K562 (cell line): ENCODE data around the gene ACAP3.

Experiments used
- CREB1 ChIP-seq, 2 experiments: sonication (generic) in 1 of 2; formaldehyde crosslinking in 1 of 2; IDR thresholded peaks; 2 replicates each; pipeline versions ENCODE4 v1.6.1 to v1.8.0; 2012 to 2022; ENCODE audit warnings: inconsistent platforms in 1 of 2, mild to moderate bottlenecking in 1 of 2, missing genetic modification reagents in 1 of 2, moderate library complexity in 1 of 2
- SIN3A ChIP-seq, 2 experiments: fragments of 150-350 bp in 1 of 2; IDR thresholded peaks; 2 replicates each; pipeline ENCODE4 v1.6.1; 2011 to 2016; ENCODE audit warnings: borderline replicate concordance in 2 of 2, low read depth in 2 of 2, low read length in 2 of 2, mild to moderate bottlenecking in 2 of 2, moderate library complexity in 2 of 2; ENCODE audit not compliant: control insufficient read depth in 1 of 2
- SPI1 ChIP-seq: IDR thresholded peaks from 2 replicates; pipeline ENCODE4 v1.6.1; 2011; ENCODE audit warnings: low read depth, low read length, control low read depth, borderline replicate concordance
- TF ChIP-seq, protein P1 (sequence below): IDR thresholded peaks from 2 replicates; pipeline ENCODE4 v1.6.1; 2012; ENCODE audit warnings: low read depth, low read length, improper control_type of control experiment, borderline replicate concordance
- TF ChIP-seq, protein P2 (sequence below), 3 experiments: IDR thresholded peaks in 2 of 3; conservative IDR thresholded peaks in 1 of 3; 2 replicates each; pipeline ENCODE4 v1.5.1; 2011 to 2012; ENCODE audit warnings: low read length in 3 of 3, mild to moderate bottlenecking in 3 of 3, control low read depth in 2 of 3, improper control_type of control experiment in 1 of 3, inconsistent platforms in 1 of 3, low read depth in 1 of 3, mixed read lengths in 1 of 3, moderate library complexity in 1 of 3; ENCODE audit not compliant: insufficient read depth in 2 of 3
- TF ChIP-seq, protein P3 (sequence below): fragments of 450-650 bp; IDR thresholded peaks from 2 replicates; pipeline ENCODE4 v1.6.1; 2016; ENCODE audit warnings: low read depth

DNA sequence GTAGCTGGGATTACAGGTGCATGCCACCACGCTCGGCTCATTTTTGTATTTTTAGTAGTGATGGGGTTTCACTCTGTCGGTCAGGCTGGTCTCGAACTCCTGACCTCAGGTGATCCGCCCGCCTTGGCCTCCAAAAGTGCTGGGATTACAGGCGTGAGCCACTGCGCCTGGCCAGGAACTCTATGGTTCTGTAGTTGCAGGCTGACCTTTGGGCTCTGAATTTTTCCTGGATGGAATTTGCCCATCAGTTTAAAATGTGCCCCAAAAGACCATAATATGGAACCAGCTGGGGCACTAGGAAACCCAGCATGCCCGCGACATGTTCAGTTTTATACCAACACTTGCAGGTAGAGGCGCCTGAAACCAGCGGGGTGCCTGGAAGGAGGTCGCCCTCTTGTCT, 29.1 kb downstream of the ACAP3 start:
- TF ChIP-seq, protein P1, sequence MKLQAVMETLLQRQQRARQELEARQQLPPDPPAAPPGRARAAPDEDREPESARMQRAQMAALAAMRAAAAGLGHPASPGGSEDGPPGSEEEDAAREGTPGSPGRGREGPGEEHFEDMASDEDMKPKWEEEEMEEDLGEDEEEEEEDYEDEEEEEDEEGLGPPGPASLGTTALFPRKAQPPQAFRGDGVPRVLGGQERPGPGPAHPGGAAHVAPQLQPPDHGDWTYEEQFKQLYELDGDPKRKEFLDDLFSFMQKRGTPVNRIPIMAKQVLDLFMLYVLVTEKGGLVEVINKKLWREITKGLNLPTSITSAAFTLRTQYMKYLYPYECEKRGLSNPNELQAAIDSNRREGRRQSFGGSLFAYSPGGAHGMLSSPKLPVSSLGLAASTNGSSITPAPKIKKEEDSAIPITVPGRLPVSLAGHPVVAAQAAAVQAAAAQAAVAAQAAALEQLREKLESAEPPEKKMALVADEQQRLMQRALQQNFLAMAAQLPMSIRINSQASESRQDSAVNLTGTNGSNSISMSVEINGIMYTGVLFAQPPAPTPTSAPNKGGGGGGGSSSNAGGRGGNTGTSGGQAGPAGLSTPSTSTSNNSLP, result no peak
- no peak for TF ChIP-seq CREB1 (IDR thresholded peaks at IDR 0.05)
- no peak for TF ChIP-seq CREB1 (CRISPR knock-in tag; IDR thresholded peaks at IDR 0.05)
- TF ChIP-seq, protein P2, sequence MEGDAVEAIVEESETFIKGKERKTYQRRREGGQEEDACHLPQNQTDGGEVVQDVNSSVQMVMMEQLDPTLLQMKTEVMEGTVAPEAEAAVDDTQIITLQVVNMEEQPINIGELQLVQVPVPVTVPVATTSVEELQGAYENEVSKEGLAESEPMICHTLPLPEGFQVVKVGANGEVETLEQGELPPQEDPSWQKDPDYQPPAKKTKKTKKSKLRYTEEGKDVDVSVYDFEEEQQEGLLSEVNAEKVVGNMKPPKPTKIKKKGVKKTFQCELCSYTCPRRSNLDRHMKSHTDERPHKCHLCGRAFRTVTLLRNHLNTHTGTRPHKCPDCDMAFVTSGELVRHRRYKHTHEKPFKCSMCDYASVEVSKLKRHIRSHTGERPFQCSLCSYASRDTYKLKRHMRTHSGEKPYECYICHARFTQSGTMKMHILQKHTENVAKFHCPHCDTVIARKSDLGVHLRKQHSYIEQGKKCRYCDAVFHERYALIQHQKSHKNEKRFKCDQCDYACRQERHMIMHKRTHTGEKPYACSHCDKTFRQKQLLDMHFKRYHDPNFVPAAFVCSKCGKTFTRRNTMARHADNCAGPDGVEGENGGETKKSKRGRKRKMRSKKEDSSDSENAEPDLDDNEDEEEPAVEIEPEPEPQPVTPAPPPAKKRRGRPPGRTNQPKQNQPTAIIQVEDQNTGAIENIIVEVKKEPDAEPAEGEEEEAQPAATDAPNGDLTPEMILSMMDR (IDR thresholded peaks at IDR 0.05 in 2 of 3, conservative IDR thresholded peaks at IDR 0.05 in 1 of 3; ENCODE audit: insufficient read depth in 2 of 3, low read depth in 1 of 3, low read length in 3 of 3), result no peak
- no peak for TF ChIP-seq SIN3A (IDR thresholded peaks at IDR 0.05; ENCODE audit: borderline replicate concordance in 2 of 2, control insufficient read depth in 1 of 2, low read depth in 2 of 2, low read length in 2 of 2)
- TF ChIP-seq, protein P3, sequence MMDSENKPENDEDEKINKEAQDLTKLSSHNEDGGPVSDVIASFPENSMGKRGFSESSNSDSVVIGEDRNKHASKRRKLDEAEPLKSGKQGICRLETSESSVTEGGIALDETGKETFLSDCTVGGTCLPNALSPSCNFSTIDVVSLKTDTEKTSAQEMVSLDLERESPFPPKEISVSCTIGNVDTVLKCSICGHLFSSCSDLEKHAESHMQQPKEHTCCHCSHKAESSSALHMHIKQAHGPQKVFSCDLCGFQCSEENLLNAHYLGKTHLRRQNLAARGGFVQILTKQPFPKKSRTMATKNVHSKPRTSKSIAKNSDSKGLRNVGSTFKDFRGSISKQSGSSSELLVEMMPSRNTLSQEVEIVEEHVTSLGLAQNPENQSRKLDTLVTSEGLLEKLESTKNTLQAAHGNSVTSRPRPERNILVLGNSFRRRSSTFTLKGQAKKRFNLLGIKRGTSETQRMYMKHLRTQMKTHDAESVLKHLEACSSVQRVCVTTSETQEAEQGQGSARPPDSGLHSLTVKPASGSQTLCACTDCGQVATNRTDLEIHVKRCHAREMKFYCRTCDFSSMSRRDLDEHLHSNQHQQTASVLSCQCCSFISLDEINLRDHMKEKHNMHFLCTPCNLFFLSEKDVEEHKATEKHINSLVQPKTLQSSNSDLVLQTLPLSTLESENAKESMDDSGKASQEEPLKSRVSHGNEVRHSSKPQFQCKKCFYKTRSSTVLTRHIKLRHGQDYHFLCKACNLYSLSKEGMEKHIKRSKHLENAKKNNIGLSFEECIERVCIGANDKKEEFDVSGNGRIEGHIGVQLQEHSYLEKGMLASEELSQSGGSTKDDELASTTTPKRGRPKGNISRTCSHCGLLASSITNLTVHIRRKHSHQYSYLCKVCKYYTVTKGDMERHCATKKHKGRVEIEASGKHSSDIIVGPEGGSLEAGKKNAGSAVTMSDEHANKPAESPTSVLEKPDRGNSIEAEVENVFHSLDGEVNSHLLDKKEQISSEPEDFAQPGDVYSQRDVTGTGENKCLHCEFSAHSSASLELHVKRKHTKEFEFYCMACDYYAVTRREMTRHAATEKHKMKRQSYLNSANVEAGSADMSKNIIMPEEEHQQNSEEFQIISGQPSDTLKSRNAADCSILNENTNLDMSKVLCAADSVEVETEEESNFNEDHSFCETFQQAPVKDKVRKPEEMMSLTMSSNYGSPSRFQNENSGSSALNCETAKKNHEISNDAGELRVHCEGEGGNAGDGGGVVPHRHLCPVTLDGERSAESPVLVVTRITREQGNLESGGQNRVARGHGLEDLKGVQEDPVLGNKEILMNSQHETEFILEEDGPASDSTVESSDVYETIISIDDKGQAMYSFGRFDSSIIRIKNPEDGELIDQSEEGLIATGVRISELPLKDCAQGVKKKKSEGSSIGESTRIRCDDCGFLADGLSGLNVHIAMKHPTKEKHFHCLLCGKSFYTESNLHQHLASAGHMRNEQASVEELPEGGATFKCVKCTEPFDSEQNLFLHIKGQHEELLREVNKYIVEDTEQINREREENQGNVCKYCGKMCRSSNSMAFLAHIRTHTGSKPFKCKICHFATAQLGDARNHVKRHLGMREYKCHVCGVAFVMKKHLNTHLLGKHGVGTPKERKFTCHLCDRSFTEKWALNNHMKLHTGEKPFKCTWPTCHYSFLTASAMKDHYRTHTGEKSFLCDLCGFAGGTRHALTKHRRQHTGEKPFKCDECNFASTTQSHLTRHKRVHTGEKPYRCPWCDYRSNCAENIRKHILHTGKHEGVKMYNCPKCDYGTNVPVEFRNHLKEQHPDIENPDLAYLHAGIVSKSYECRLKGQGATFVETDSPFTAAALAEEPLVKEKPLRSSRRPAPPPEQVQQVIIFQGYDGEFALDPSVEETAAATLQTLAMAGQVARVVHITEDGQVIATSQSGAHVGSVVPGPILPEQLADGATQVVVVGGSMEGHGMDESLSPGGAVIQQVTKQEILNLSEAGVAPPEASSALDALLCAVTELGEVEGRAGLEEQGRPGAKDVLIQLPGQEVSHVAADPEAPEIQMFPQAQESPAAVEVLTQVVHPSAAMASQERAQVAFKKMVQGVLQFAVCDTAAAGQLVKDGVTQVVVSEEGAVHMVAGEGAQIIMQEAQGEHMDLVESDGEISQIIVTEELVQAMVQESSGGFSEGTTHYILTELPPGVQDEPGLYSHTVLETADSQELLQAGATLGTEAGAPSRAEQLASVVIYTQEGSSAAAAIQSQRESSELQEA, result no peak
- TF ChIP-seq SPI1, result no peak
